HepG2 (cell line): ENCODE results near the gene FBP2. TPM values are rescaled to one million over a fixed set of nuclear protein-coding genes. Genes with fewer than 3 reads are reported as not detected.

ENCODE experiments used
- ATAC-seq: fragments of 200-7000 bp; cut with Tn5 transposase; 3 replicates; pipeline ENCODE4 v1.9.1; 2020; ENCODE audit warnings: mild to moderate bottlenecking, moderate library complexity
- BruUV-seq: library from RNA; stranded (reverse); fragments of 400-500 nt; replicated peaks from 2 replicates; lab custom pipeline; 2021; lab: Mats Ljungman, UMichigan
- CTCF ChIA-PET: fragments of 300-600 bp; formaldehyde crosslinking; extraction: SDS; loops from one replicate; lab custom pipeline; 2021; ENCODE audit warnings: low total read pairs, inconsistent platforms, low intra/inter-chr PET ratio; lab: Yijun Ruan, JAX
- POLR2A ChIA-PET: fragments of 350-600 bp; sonication (Branson Sonifier 250); formaldehyde crosslinking; loops from one replicate; lab custom pipeline; 2020; ENCODE audit warnings: antibody characterized with exemption, inconsistent platforms; lab: Yijun Ruan, JAX
- DNase-seq: peaks from one replicate; pipeline ENCODE4 v3.0.0-alpha.2; 2015; ENCODE audit warnings: low spot score
- FAIRE-seq: peaks from 3 replicates; lab custom pipeline; 2011; peaks lifted over from hg19 to GRCh38; lab: Jason Lieb, UNC
- H2AFZ ChIP-seq: one replicate; pipeline ENCODE4 v1.6.1; 2011; ENCODE audit warnings: low read length, inconsistent platforms
- H3K27ac ChIP-seq: fragments of 300-600 bp; 3 replicates; pipeline ENCODE4 v1.8.0; 2011; ENCODE audit warnings: mixed run types, mild to moderate bottlenecking, mixed read lengths, low read length, inconsistent platforms; ENCODE audit not compliant: insufficient read depth; ENCODE audit errors: extremely low read length
- H3K27me3 ChIP-seq, 2 experiments: fragments of 200-600 bp in 1 of 2; 2 replicates in 1 of 2; 3 replicates in 1 of 2; pipeline versions ENCODE4 v1.6.0 to v1.8.0; 2011; ENCODE audit warnings: low read length in 2 of 2, mild to moderate bottlenecking in 2 of 2, moderate library complexity in 2 of 2, inconsistent platforms in 1 of 2; ENCODE audit not compliant: insufficient read depth in 2 of 2, control insufficient read depth in 1 of 2
- H3K36me3 ChIP-seq, 2 experiments: fragments of 200-600 bp in 1 of 2; replicated peaks in 1 of 2; 2 replicates in 1 of 2; 3 replicates in 1 of 2; pipeline versions ENCODE4 v1.5.1 to v1.8.0; 2011; ENCODE audit warnings: low read length in 2 of 2, inconsistent platforms in 1 of 2; ENCODE audit not compliant: insufficient read depth in 2 of 2, control insufficient read depth in 1 of 2
- H3K4me1 ChIP-seq: 2 replicates; pipeline ENCODE4 v1.5.1; 2012; ENCODE audit warnings: low read length, inconsistent platforms; ENCODE audit not compliant: insufficient read depth
- H3K4me2 ChIP-seq: 2 replicates; pipeline ENCODE4 v1.6.0; 2011; ENCODE audit warnings: low read depth, low read length, inconsistent platforms
- H3K4me3 ChIP-seq, 3 experiments: fragments of 200-600 bp in 1 of 3; sonication (generic), shearing (Covaris generic) in 1 of 3; replicated peaks in 1 of 3; 2 replicates each; pipeline ENCODE4 v1.5.1; 2011 to 2016; ENCODE audit warnings: low read length in 3 of 3, inconsistent platforms in 2 of 3, low read depth in 2 of 3, mild to moderate bottlenecking in 2 of 3, control low read depth in 1 of 3, mixed read lengths in 1 of 3; ENCODE audit not compliant: insufficient read depth in 1 of 3
- H3K79me2 ChIP-seq: one replicate; pipeline ENCODE4 v1.6.1; 2011; ENCODE audit warnings: low read length, inconsistent platforms; ENCODE audit not compliant: insufficient read depth
- H3K9ac ChIP-seq: 2 replicates; pipeline ENCODE4 v1.6.0; 2011; ENCODE audit warnings: mild to moderate bottlenecking, low read depth, low read length, inconsistent platforms; ENCODE audit not compliant: insufficient read depth
- H3K9me3 ChIP-seq: 2 replicates; pipeline ENCODE4 v1.5.1; 2012; ENCODE audit warnings: mild to moderate bottlenecking, low read length
- H4K20me1 ChIP-seq: 2 replicates; pipeline ENCODE4 v1.6.0; 2011; ENCODE audit warnings: inconsistent platforms, mild to moderate bottlenecking, low read length, moderate library complexity; ENCODE audit not compliant: insufficient read depth
- HOXA3 ChIP-seq: sonication (generic); formaldehyde crosslinking; IDR thresholded peaks from 2 replicates; pipeline ENCODE4 v1.5.0; 2020; ENCODE audit warnings: missing genetic modification reagents
- KLF6 ChIP-seq: IDR thresholded peaks from 2 replicates; pipeline ENCODE4 v1.8.0; 2016; ENCODE audit warnings: missing biosample characterization, missing genetic modification reagents
- MYNN ChIP-seq: sonication (generic); formaldehyde crosslinking; IDR thresholded peaks from 2 replicates; pipeline ENCODE4 v1.4.0; 2020; ENCODE audit warnings: mild to moderate bottlenecking, low read depth, missing genetic modification reagents
- RARA ChIP-seq: IDR thresholded peaks from 2 replicates; pipeline ENCODE4 v1.6.1; 2016; ENCODE audit warnings: missing genetic modification reagents, missing compliant biosample characterization
- RCOR2 ChIP-seq: IDR thresholded peaks from 2 replicates; pipeline ENCODE4 v1.6.1; 2016; ENCODE audit warnings: missing biosample characterization, missing genetic modification reagents
- REPIN1 ChIP-seq: sonication (generic); formaldehyde crosslinking; IDR thresholded peaks from 2 replicates; pipeline ENCODE4 v1.8.0; 2022; ENCODE audit warnings: missing genetic modification reagents, low read depth, mild to moderate bottlenecking, borderline replicate concordance
- SRSF4 ChIP-seq: fragments of 200-400 bp; formaldehyde crosslinking; IDR thresholded peaks from one replicate; pipeline ENCODE4 v1.6.1; 2018; ENCODE audit warnings: mild to moderate bottlenecking, low read depth, low read length, moderate library complexity; ENCODE audit not compliant: poor library complexity, severe bottlenecking
- TEF ChIP-seq: sonication (generic); formaldehyde crosslinking; IDR thresholded peaks from 2 replicates; pipeline ENCODE4 v1.5.0; 2020; ENCODE audit warnings: missing genetic modification reagents
- TFDP1 ChIP-seq: IDR thresholded peaks from 2 replicates; pipeline ENCODE4 v1.6.1; 2016; ENCODE audit warnings: missing compliant biosample characterization, missing genetic modification reagents, borderline replicate concordance
- ZFX ChIP-seq: sonication (generic); formaldehyde crosslinking; IDR thresholded peaks from 2 replicates; pipeline ENCODE4 v1.4.0; 2020; ENCODE audit warnings: mild to moderate bottlenecking, low read depth, missing genetic modification reagents, moderate library complexity
- ZNF292 ChIP-seq: sonication (generic); formaldehyde crosslinking; IDR thresholded peaks from 2 replicates; pipeline ENCODE4 v1.8.1; 2022; ENCODE audit warnings: mild to moderate bottlenecking, low read depth, missing genetic modification reagents, borderline replicate concordance
- ZNF441 ChIP-seq: sonication (generic); formaldehyde crosslinking; IDR thresholded peaks from 2 replicates; pipeline ENCODE4 v1.7.0; 2021; ENCODE audit warnings: missing genetic modification reagents, borderline replicate concordance
- WGBS: methylation state at CpG from one replicate; pipeline ENCODE4 v1.1.6; 2017; ENCODE audit warnings: low lambda C conversion rate; 5-methylcytosine and 5-hydroxymethylcytosine counted together
- in situ Hi-C: cut with HindIII; loops from 2 replicates; pipeline ENCODE4 v1.10.0; 2017; ENCODE audit warnings: low pct_unique_long_range_greater_than_20kb; ENCODE audit not compliant: extremely low pct_ligation_motif_present
- intact Hi-C: fragments of 100-400 bp; cut with micrococcal nuclease; formaldehyde crosslinking; loops from one replicate; pipeline ENCODE4 v1.10.0; 2022; ENCODE audit not compliant: unreplicated experiment
- polyA plus RNA-seq, 8 experiments: library from polyadenylated mRNA; depleted of rRNA in 3 of 8; stranded (reverse) in 7 of 8; unstranded in 1 of 8; fragments of >200 nt; fragmentation: Illumina TruSeq in 4 of 8; extraction: Trizol in 4 of 8; gene quantifications; 2 replicates each; pipeline versions ENCODE4 v1.2.1 to v1.2.3, GENCODE V29; 2011 to 2016; ENCODE audit warnings: low read depth in 4 of 8, missing spikeins in 1 of 8, mixed read lengths in 1 of 8; ENCODE audit not compliant: insufficient read depth in 1 of 8
- total RNA-seq, 5 experiments: library from RNA; depleted of rRNA; stranded (reverse); fragments of >200 nt; fragmentation: Illumina TruSeq; extraction: Trizol; gene quantifications; 2 replicates each; pipeline ENCODE4 v1.2.3, GENCODE V29; 2016; ENCODE audit warnings: low read depth in 1 of 5
- TF ChIP-seq, protein P1 (sequence below): IDR thresholded peaks from 2 replicates; pipeline ENCODE4 v1.6.1; 2016
- TF ChIP-seq, protein P2 (sequence below): sonication (generic); formaldehyde crosslinking; IDR thresholded peaks from 2 replicates; pipeline ENCODE4 v1.5.0; 2020; ENCODE audit warnings: mild to moderate bottlenecking, missing genetic modification reagents
- TF ChIP-seq, protein P3 (sequence below): sonication (generic); formaldehyde crosslinking; IDR thresholded peaks from 2 replicates; pipeline ENCODE4 v1.5.1; 2020; ENCODE audit warnings: mild to moderate bottlenecking, moderate library complexity, missing genetic modification reagents

FBP2 gene
- total and polyA plus RNA-seq, 2 of the 13 experiments (the other 11 are each of a cell fraction or from before 2014, with no cell fraction given), result not detected

- in situ Hi-C loops (no loop called here), intact Hi-C loops (loop anchor here (1.0 kb wide), 1 partner anchor 69 kb away; no protein-coding TSS in a partner anchor)
- Histone ChIP-seq H3K4me2 (peak overlapping the region; percentile 74), H3K4me1 (peaks cover 14% of the 10 kb centered on the region), H3K36me3 (no peaks in the 10 kb centered on the region), H3K4me3 (peak overlapping the region in 1 of 3 experiments; percentile 39; a peak in 2 of 6 replicates), H3K9ac (peak overlapping the region; percentile 53; the same call in 1 of the 2 replicates), H2AFZ (peak overlapping the region; percentile 81), H3K79me2 (no peaks in the 10 kb centered on the region), H3K27me3 (peaks cover 2 to 8% of the 10 kb centered on the region in 2 experiments; a peak in 3 of 5 replicates), H3K9me3 (no peaks in the 10 kb centered on the region), H3K27ac (no peak overlapping the region), H4K20me1 (no peaks in the 10 kb centered on the region)
- ATAC-seq, result peak; percentile 95
- BruUV-seq, result no TSS peak
- WGBS, result 11% methylated on average over 6 of the region's 9 CpGs
- ChIA-PET POLR2A (interaction anchor here (1.1 to 2.8 kb wide), 3 partner anchors 15 to 69 kb away, joined by 3 to 37 read pairs (median 12); partner anchors contain the start of gene PCAT7), CTCF (interaction anchor here (1.6 to 1.7 kb wide), 2 partner anchors 20 to 69 kb away, joined by 6 to 17 read pairs; partner anchors contain the start of gene PCAT7)
- peak; percentile 85 for DNase-seq
- FAIRE-seq, result peak; percentile 65
- TF ChIP-seq ZNF441 (CRISPR knock-in tag) (peak; percentile 43; the same call in 1 of the 2 replicates), RARA (CRISPR knock-in tag) (peak; percentile 12; the same call in 1 of the 2 replicates), HOXA3 (CRISPR knock-in tag) (peak; percentile 59; the same call in 1 of the 2 replicates), SRSF4 (no peak), REPIN1 (CRISPR knock-in tag) (peak; percentile 89), KLF6 (CRISPR knock-in tag) (peak; percentile 65; the same call in 1 of the 2 replicates), TFDP1 (CRISPR knock-in tag) (peak; percentile 89; the same call in 1 of the 2 replicates), MYNN (CRISPR knock-in tag) (0 out of 2 replicates have a peak, but pooled peaks have one; percentile 48), ZNF292 (CRISPR knock-in tag) (peak; percentile 58; the same call in 1 of the 2 replicates), RCOR2 (0 out of 2 replicates have a peak, but pooled peaks have one; percentile 16), ZFX (peak; percentile 96), TEF (CRISPR knock-in tag) (no peak)
- TF ChIP-seq, protein P1, sequence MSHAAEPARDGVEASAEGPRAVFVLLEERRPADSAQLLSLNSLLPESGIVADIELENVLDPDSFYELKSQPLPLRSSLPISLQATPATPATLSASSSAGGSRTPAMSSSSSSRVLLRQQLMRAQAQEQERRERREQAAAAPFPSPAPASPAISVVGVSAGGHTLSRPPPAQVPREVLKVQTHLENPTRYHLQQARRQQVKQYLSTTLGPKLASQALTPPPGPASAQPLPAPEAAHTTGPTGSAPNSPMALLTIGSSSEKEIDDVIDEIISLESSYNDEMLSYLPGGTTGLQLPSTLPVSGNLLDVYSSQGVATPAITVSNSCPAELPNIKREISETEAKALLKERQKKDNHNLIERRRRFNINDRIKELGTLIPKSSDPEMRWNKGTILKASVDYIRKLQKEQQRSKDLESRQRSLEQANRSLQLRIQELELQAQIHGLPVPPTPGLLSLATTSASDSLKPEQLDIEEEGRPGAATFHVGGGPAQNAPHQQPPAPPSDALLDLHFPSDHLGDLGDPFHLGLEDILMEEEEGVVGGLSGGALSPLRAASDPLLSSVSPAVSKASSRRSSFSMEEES (CRISPR knock-in tag), result peak; percentile 15; the same call in 1 of the 2 replicates
- TF ChIP-seq, protein P2, sequence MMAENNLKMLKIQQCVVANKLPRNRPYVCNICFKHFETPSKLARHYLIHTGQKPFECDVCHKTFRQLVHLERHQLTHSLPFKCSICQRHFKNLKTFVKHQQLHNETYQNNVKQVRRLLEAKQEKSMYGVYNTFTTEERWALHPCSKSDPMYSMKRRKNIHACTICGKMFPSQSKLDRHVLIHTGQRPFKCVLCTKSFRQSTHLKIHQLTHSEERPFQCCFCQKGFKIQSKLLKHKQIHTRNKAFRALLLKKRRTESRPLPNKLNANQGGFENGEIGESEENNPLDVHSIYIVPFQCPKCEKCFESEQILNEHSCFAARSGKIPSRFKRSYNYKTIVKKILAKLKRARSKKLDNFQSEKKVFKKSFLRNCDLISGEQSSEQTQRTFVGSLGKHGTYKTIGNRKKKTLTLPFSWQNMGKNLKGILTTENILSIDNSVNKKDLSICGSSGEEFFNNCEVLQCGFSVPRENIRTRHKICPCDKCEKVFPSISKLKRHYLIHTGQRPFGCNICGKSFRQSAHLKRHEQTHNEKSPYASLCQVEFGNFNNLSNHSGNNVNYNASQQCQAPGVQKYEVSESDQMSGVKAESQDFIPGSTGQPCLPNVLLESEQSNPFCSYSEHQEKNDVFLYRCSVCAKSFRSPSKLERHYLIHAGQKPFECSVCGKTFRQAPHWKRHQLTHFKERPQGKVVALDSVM (CRISPR knock-in tag), result 0 out of 2 replicates have a peak, but pooled peaks have one; percentile 22
- TF ChIP-seq, protein P3, sequence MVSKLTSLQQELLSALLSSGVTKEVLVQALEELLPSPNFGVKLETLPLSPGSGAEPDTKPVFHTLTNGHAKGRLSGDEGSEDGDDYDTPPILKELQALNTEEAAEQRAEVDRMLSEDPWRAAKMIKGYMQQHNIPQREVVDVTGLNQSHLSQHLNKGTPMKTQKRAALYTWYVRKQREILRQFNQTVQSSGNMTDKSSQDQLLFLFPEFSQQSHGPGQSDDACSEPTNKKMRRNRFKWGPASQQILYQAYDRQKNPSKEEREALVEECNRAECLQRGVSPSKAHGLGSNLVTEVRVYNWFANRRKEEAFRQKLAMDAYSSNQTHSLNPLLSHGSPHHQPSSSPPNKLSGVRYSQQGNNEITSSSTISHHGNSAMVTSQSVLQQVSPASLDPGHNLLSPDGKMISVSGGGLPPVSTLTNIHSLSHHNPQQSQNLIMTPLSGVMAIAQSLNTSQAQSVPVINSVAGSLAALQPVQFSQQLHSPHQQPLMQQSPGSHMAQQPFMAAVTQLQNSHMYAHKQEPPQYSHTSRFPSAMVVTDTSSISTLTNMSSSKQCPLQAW, result peak; percentile 34; the same call in 1 of the 2 replicates
Observed at GRCh38 chr9:94623253-94623652, 29.6 kb upstream of the FBP2 start.
